ENCODE data around the gene STUM. TPM values are rescaled to one million over a fixed set of nuclear protein-coding genes. Genes with fewer than 3 reads are reported as not detected.

Gene STUM
- total RNA-seq, 6 experiments from 2014 or later = 0.06 to 0.68 (median 0.13) TPM; not detected in 2

DNA sequence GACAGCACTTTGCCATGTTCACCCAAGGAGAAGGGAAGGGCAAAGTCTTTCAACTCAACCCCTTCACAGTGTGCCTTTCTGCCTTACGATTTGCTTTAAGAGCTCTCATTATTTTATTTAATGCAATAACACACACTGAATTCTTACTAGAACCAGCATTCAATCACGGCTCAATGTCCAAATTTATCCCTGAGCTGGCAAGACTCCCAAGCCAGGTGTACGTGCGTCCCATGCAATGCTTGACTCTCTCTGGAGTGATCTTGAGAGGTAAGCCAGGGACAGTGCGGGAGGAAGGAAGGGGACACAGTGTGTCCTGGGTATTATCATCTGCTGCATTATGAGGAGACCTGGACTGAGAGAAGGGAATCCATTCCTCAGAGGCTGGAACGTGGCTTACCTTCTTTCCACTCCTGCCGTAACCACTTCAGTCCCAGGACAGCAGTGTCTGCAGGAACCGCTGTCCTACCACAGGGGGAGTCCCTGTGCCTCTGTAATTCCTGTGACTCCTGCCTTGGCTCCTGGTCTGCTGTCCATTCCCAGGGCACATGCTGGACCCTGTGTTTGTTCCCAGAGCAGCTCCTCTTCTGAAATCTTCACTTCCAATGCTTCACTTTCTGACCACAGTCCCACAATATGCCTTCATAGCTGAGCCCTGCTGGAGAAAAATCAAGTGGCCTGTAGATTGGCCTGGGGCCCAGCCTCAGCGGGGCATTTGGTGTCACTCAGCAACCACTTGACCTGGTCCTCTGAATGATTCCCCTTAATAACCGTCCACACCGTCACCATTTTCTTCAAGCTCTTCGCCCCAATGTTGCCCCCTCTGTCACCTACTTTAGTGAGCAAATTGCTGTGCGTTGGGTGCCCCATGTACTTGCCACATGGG, 28.6 kb upstream of the STUM start:
- H3K27ac ChIP-seq = no peak overlapping the region
- DNase-seq = no peak
- WGBS (ENCODE audit: insufficient coverage, low coverage, low lambda C conversion rate, missing lambda C conversion rate) = 72% methylated on average over 10 of the region's 13 CpGs
- no peak for TF ChIP-seq POLR2A (IDR thresholded peaks at IDR 0.05)
- TF ChIP-seq, protein P1, sequence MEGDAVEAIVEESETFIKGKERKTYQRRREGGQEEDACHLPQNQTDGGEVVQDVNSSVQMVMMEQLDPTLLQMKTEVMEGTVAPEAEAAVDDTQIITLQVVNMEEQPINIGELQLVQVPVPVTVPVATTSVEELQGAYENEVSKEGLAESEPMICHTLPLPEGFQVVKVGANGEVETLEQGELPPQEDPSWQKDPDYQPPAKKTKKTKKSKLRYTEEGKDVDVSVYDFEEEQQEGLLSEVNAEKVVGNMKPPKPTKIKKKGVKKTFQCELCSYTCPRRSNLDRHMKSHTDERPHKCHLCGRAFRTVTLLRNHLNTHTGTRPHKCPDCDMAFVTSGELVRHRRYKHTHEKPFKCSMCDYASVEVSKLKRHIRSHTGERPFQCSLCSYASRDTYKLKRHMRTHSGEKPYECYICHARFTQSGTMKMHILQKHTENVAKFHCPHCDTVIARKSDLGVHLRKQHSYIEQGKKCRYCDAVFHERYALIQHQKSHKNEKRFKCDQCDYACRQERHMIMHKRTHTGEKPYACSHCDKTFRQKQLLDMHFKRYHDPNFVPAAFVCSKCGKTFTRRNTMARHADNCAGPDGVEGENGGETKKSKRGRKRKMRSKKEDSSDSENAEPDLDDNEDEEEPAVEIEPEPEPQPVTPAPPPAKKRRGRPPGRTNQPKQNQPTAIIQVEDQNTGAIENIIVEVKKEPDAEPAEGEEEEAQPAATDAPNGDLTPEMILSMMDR (IDR thresholded peaks at IDR 0.05) = no peak
- no peaks in the 10 kb centered on the region for H3K9me3 ChIP-seq
- H3K4me1 ChIP-seq = no peaks in the 10 kb centered on the region
- no peaks in the 10 kb centered on the region for H3K27me3 ChIP-seq
- peak in 1 of 4 donors; percentile 27 for ATAC-seq
- no peaks in the 10 kb centered on the region for H3K36me3 ChIP-seq
- intact Hi-C loops (cut with DNase I) = no loop called here
- no peak overlapping the region for H3K4me3 ChIP-seq

GRCh38 chr1:226520640-226521355, 27.8 kb upstream of the STUM start:
- intact Hi-C loops (cut with DNase I) = no loop called here
- WGBS (ENCODE audit: insufficient coverage, low coverage, low lambda C conversion rate, missing lambda C conversion rate) = 61% methylated on average over 4 of the region's 9 CpGs

DNA sequence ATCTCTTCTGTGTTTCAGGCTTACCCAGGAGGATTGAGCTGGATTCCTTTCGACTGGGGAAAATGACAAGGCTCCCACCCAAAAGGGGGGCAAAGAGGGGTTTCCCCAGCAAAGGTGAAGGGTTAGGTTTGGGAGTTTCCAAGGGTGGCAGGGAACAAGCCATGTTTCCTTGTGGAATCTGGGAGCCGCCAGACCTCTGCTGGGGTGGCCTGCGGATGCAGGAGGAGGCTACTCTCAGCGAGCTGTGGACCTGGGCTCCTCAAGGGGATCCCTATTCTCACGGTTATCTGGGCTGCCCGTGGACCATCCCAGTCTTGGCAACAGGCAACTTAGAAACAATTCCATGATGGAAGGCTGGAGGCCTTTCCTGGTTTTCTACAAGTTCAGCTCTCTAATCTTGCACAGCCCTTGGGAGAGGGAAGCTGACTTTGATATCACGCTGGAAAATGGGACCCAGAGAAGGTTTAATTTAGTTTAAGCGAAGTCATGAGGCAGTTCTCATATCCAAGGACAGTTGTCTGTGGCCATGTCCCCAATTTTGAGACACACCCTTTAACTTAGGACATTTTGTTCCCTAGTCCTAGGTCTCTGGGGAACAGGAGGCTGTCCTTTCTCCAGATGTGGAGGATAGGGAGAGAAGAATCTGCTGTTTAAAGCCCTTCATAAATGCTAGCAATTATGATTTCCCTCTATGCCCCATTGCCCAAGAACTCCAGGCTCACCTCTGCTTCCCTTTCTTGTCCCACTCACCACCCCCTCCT, 24.7 kb upstream of the STUM start:
- ATAC-seq = no peak
- Histone ChIP-seq H3K9me3 (no peaks in the 10 kb centered on the region), H3K36me3 (no peaks in the 10 kb centered on the region), H3K4me1 (no peaks in the 10 kb centered on the region), H3K4me3 (no peak overlapping the region), H3K27ac (no peak overlapping the region), H3K27me3 (no peaks in the 10 kb centered on the region)
- WGBS (ENCODE audit: insufficient coverage, low coverage, low lambda C conversion rate, missing lambda C conversion rate) = 57% methylated on average over 1 of the region's 8 CpGs
- intact Hi-C loops (cut with DNase I) = no loop called here
- DNase-seq = no peak
- TF ChIP-seq, protein P1 (IDR thresholded peaks at IDR 0.05) = no peak
- TF ChIP-seq POLR2A (IDR thresholded peaks at IDR 0.05) = no peak

More at GRCh38 chr1:226520640-226521355, 27.8 kb upstream of the STUM start:
- Histone ChIP-seq H3K27ac (no peak overlapping the region), H3K4me3 (no peak overlapping the region), H3K36me3 (no peaks in the 10 kb centered on the region), H3K9me3 (no peaks in the 10 kb centered on the region), H3K4me1 (no peaks in the 10 kb centered on the region), H3K27me3 (no peaks in the 10 kb centered on the region)
- TF ChIP-seq, protein P1 (IDR thresholded peaks at IDR 0.05) = no peak
- TF ChIP-seq POLR2A (IDR thresholded peaks at IDR 0.05) = no peak
- no peak for ATAC-seq
- no peak for DNase-seq

DNA sequence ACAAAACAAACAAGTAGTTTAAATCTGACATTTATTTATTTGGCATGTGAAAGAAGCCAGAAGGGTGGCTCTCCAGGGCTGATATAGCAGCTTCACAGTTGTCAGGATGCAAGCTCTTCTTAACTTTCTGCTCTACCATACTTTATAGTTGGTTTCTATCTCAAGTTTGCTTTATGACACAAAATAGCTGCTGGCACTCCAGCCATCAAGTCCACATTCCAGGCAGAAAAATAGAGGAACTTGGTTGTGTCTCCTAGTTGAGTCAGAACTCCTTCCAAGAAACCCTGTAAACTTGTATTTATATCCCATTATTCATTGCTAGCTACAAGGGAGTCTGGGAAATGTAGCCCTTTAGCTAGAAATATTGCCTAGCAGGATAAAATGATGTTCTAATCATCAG, 24.0 kb upstream of the STUM start:
- no peak for ATAC-seq
- Histone ChIP-seq H3K4me3 (no peak overlapping the region), H3K27ac (no peak overlapping the region), H3K9me3 (no peaks in the 10 kb centered on the region), H3K27me3 (no peaks in the 10 kb centered on the region), H3K4me1 (no peaks in the 10 kb centered on the region), H3K36me3 (no peaks in the 10 kb centered on the region)
- DNase-seq = no peak
- TF ChIP-seq, protein P1 (IDR thresholded peaks at IDR 0.05) = no peak
- TF ChIP-seq POLR2A (IDR thresholded peaks at IDR 0.05) = no peak
- intact Hi-C loops (cut with DNase I) = no loop called here

Measured in right lobe of liver (tissue), 6 donors.